OCI-LY1 (cell line): ENCODE measurements around the gene SEC22C.

Experiments used
- CTCF ChIP-seq: fragments of 200-600 bp; sonication (generic), shearing (Covaris generic); IDR thresholded peaks from 2 replicates; pipeline ENCODE4 v1.5.1; 2017; ENCODE audit warnings: mild to moderate bottlenecking, antibody characterized with exemption, low read length, moderate library complexity, mixed read lengths
- EZH2 ChIP-seq: fragments of 200-600 bp; sonication (generic), shearing (Covaris generic); IDR thresholded peaks from 2 replicates; pipeline ENCODE4 v1.8.0; 2017; ENCODE audit warnings: borderline replicate concordance, mixed run types, mild to moderate bottlenecking, antibody characterized with exemption, low read length, moderate library complexity, mixed read lengths

- TF ChIP-seq EZH2 (no peak), CTCF (no peak)
Measured at GRCh38 chr3:42550250-42550649, 31.5 kb downstream of the SEC22C start.
